GM18511 (cell line): Measurements from ENCODE around the gene POLR2H.

Experiments
- ATAC-seq: cut with Tn5 transposase; IDR thresholded peaks from one replicate; pipeline ENCODE4 v1.9.1; 2021; ENCODE audit warnings: mild to moderate bottlenecking, moderate library complexity; ENCODE audit not compliant: unreplicated experiment

POLR2H gene

GRCh38 chr3:184386047-184386806 lies 24.7 kb downstream of the POLR2H start:
- ATAC-seq = no peak

DNA sequence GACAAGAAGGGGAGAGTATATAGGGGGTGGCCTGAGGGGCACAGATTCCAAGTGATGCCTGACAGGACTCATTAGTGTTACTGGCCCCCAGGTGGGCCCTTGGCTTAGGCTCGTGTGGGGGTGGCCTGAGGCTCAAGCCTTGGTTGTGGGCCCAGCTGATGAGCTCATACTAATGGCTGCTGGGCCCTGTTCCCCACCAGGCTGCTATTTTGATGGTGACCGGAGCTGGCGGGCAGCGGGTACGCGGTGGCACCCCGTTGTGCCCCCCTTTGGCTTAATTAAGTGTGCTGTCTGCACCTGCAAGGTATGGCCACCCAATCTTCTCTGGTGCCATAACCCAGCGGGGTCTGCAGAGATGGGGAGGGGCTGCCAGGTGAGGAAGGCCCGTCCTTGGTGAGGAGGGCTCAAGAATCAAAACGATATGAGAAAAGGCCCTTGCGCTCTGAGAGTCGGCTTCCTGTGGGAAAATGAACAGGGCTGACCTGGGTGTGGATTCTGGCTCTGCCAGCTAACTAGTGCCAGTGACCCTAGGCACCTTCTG lies 25.7 kb downstream of the POLR2H start:
- ATAC-seq = no peak

- ATAC-seq = no peak
Observed at GRCh38 chr3:184388164-184388935, 26.8 kb downstream of the POLR2H start.

GRCh38 chr3:184388936-184389230 lies 27.4 kb downstream of the POLR2H start:
- no peak for ATAC-seq

- no peak for ATAC-seq
Observed at GRCh38 chr3:184389384-184389783, 27.9 kb downstream of the POLR2H start.

GRCh38 chr3:184389935-184390528 lies 28.5 kb downstream of the POLR2H start:
- ATAC-seq = no peak

DNA sequence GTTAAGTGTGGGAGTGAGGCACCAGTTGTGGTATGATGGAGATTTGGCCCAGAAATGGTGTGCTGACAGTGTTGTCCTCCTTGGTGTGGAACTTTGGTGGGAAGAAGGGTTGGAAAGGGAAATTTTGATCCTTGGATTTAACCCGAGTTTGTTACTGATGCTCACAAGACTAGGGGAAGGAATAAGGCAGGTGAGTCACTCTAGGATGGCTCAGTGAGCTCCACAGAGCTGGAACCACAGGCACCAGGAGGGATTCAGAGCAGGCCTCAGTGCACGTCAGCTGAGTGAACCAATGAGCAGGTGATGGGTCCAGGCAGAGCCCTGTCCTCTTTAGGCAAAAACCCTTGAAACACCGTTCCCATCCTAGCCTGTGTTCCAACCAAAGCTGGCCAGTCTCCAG lies 29.8 kb downstream of the POLR2H start:
- no peak for ATAC-seq

DNA sequence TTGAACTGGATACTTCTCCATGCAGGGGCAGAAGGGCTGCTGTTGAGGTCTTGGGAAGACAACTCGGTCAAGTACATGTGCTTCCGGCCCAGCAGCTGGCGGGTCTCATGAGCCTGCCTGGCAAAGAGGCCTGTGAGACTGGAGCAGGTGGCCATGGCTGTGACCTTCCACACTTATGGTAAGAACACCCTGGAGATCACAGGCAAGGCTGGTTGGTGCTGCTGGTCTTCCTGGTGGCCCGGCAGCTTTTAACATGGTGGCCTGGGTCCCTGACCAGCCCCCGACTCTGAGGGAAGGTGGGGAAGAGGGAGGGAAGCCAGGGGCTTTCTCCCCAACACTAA lies 33.8 kb downstream of the POLR2H start:
- ATAC-seq = no peak

DNA sequence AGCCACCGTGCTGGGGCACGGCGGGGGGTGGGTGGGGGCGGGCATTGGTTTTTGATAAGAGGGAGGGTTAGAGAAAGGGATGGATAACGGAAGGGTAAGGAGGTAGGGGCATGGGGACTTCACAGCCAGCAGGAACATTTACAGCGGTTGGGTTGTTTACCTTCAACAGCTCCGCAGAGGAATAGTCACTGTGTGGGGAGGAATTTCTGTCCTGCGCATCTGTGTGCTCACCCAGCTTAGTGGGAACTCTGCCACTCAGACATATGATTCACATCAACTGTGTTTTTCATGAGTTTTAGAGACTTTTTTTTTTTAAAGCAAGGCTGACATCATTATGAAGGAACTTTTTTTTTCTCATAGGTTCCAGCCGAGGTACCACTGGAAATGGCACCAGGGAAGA lies 37.9 kb downstream of the POLR2H start:
- no peak for ATAC-seq

DNA sequence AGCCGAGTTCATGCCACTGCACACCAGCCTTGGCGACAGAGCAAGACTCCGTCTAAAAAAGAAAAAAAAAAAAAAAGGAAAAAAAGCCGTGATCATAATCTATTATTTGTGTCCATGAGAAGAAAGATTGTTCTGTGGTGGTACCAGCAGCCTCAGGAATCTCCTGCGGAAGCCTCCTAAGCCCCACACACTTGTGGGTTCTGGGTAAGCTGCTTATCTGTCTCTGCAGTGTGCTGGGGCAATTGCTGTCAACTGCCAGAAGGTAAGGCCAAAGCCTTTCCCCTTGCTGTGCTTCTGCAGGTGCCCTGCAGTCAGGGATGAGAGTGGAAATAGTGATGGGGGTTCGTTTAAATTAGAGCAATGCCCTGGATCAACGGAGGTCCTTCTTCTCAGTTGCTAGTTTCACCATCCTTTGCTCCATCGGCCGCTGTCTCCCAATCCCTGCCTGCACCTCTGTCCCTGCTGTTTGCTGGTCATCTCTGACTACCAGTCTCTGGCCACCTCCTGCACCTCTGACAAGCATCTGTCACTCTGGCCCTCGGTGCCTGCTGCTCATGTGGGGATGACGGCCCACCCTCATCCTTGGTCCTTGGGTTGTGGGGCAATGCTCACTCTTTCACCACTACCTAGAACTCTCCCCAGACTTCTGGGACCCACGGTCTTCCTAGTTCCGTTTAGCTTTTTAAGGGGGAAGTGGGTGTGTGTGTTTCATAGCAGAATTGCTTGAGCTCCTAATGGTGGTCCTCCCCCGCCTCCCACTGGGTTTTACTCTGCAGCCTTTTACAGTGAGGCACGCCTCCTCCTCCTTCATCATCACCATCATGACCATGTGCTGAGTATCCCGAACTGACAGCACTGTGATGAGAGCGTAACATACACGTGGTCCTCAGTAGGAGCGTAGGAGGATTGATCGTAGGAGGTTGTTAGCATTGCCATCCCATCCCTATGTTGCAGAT lies 43.8 kb downstream of the POLR2H start:
- no peak for ATAC-seq

- no peak for ATAC-seq
Observed at GRCh38 chr3:184409331-184409926, 47.9 kb downstream of the POLR2H start.

- ATAC-seq = no peak
Observed at GRCh38 chr3:184409946-184410500, 48.5 kb downstream of the POLR2H start.

DNA sequence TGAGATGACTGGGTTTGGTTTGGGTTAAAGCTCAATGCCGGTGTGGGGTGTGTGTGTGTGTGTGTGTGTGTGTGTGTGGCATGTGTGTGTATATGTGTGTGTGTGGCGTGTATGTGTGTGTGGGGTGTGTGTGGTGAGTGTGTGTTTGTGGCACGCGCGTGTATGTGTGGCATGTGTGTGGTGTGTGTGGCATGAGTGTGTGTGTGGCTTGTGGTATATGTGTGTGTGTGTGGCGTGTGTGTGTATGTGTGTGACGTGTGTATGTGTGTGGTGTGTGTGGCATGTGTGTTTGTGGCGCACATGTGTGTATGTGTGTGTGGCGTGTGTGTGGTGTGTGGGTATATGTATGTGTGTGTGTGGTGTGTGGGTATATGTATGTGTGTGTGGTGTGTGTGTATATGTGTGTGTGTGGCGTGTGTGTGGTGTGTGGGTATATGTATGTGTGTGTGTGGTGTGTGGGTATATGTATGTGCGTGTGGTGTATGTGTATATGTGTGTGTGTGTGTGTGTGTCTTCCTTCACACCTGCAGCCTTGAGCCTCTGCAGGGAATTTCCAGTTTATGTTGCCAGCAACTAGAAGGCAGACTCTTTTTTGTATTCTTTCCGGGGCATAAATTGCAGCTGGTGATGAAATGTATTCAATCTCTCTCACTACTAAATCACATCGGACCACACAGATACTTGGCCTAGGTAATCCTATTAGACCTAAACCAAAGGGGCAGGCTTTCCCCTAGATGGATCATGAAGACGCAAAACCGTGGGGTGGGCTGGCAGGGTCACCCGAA lies 53.1 kb downstream of the POLR2H start:
- ATAC-seq = no peak

GRCh38 chr3:184415203-184415490 lies 53.6 kb downstream of the POLR2H start:
- ATAC-seq = no peak

DNA sequence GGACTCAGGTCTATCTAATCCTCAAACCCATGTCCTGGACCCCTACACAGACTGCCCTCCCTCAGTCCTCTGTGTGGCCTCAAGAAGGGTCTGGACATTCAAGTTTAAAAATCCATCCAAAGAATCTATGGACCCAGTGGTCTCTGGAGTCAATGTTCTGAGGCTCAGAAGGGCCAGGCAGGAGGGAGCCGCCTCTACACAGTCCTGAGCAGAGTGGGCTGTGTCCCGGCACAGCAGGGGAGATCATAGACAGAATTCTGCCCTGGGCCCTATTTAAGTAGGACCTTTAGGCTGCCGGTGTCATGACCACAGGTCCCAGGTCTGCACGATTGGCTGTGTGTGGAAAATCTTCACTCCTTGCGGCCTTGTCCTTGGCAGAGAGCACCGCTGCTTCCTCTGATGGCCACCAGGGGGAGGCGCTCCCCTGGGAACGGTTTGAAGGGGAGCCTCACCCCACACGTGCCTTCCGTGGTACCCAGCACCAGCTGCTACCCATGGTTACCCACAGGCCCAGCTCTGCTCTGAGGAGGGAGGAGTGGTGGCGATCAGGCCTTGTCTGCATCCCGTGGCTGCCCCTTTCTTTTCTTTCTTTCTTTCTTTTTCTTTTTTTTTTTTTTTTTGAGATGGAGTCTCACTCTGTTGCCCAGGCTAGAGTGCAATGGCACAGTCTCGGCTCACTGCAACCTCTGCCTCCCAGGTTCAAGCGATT lies 56.3 kb downstream of the POLR2H start:
- peak; percentile 73 for ATAC-seq
